GM12864 (cell line): ENCODE measurements around the gene ERCC2.

Experiments used
- DNase-seq: peaks from one replicate; pipeline ENCODE4 v3.0.0-alpha.2; 2011; ENCODE audit warnings: low read depth
- H3K4me3 ChIP-seq: 2 replicates; pipeline ENCODE4 v1.5.1; 2011; ENCODE audit warnings: mild to moderate bottlenecking, low read depth, low read length, control low read depth
- CTCF ChIP-seq: IDR thresholded peaks from 2 replicates; pipeline ENCODE4 v1.5.1; 2011; ENCODE audit warnings: low read depth, mild to moderate bottlenecking, moderate library complexity, low read length, control low read depth, inconsistent platforms; ENCODE audit errors: missing control alignments

The ERCC2 gene

GRCh38 chr19:45376045-45376724 lies 5.8 kb upstream of the ERCC2 start:
- no peak overlapping the region for H3K4me3 ChIP-seq
- no peak for TF ChIP-seq CTCF
- DNase-seq = no peak

- no peak for TF ChIP-seq CTCF
- no peak for DNase-seq
- H3K4me3 ChIP-seq = no peak overlapping the region
These were observed 1.5 kb downstream of the ERCC2 start for GRCh38 chr19:45368737-45369340.

GRCh38 chr19:45368127-45368526 lies 2.2 kb downstream of the ERCC2 start:
- no peak for DNase-seq
- H3K4me3 ChIP-seq = no peak overlapping the region
- TF ChIP-seq CTCF = no peak

- DNase-seq = no peak
- TF ChIP-seq CTCF = no peak
- no peak overlapping the region for H3K4me3 ChIP-seq
These were observed 5.7 kb downstream of the ERCC2 start for GRCh38 chr19:45364696-45365095.

GRCh38 chr19:45363861-45364459 lies 6.4 kb downstream of the ERCC2 start:
- no peak for TF ChIP-seq CTCF
- H3K4me3 ChIP-seq = no peak overlapping the region
- DNase-seq = no peak

GRCh38 chr19:45362291-45362690 lies 8.1 kb downstream of the ERCC2 start:
- no peak for DNase-seq
- no peak overlapping the region for H3K4me3 ChIP-seq
- TF ChIP-seq CTCF = no peak
